HepG2 (cell line): ENCODE data around the gene CMIP. TPM values are rescaled to one million over a fixed set of nuclear protein-coding genes. Genes with fewer than 3 reads are reported as not detected.

Source experiments
- ATAC-seq: fragments of 200-7000 bp; cut with Tn5 transposase; 3 replicates; pipeline ENCODE4 v1.9.1; 2020; ENCODE audit warnings: mild to moderate bottlenecking, moderate library complexity
- BruUV-seq: library from RNA; stranded (reverse); fragments of 400-500 nt; replicated peaks from 2 replicates; lab custom pipeline; 2021; lab: Mats Ljungman, UMichigan
- CTCF ChIA-PET: fragments of 300-600 bp; formaldehyde crosslinking; extraction: SDS; loops from one replicate; lab custom pipeline; 2021; ENCODE audit warnings: low total read pairs, inconsistent platforms, low intra/inter-chr PET ratio; lab: Yijun Ruan, JAX
- POLR2A ChIA-PET: fragments of 350-600 bp; sonication (Branson Sonifier 250); formaldehyde crosslinking; loops from one replicate; lab custom pipeline; 2020; ENCODE audit warnings: antibody characterized with exemption, inconsistent platforms; lab: Yijun Ruan, JAX
- DNase-seq: peaks from one replicate; pipeline ENCODE4 v3.0.0-alpha.2; 2015; ENCODE audit warnings: low spot score
- FAIRE-seq: peaks from 3 replicates; lab custom pipeline; 2011; peaks lifted over from hg19 to GRCh38; lab: Jason Lieb, UNC
- H2AFZ ChIP-seq: one replicate; pipeline ENCODE4 v1.6.1; 2011; ENCODE audit warnings: low read length, inconsistent platforms
- H3K27ac ChIP-seq: fragments of 300-600 bp; 3 replicates; pipeline ENCODE4 v1.8.0; 2011; ENCODE audit warnings: mixed run types, mild to moderate bottlenecking, mixed read lengths, low read length, inconsistent platforms; ENCODE audit not compliant: insufficient read depth; ENCODE audit errors: extremely low read length
- H3K27me3 ChIP-seq, 2 experiments: fragments of 200-600 bp in 1 of 2; 2 replicates in 1 of 2; 3 replicates in 1 of 2; pipeline versions ENCODE4 v1.6.0 to v1.8.0; 2011; ENCODE audit warnings: low read length in 2 of 2, mild to moderate bottlenecking in 2 of 2, moderate library complexity in 2 of 2, inconsistent platforms in 1 of 2; ENCODE audit not compliant: insufficient read depth in 2 of 2, control insufficient read depth in 1 of 2
- H3K36me3 ChIP-seq, 2 experiments: fragments of 200-600 bp in 1 of 2; replicated peaks in 1 of 2; 2 replicates in 1 of 2; 3 replicates in 1 of 2; pipeline versions ENCODE4 v1.5.1 to v1.8.0; 2011; ENCODE audit warnings: low read length in 2 of 2, inconsistent platforms in 1 of 2; ENCODE audit not compliant: insufficient read depth in 2 of 2, control insufficient read depth in 1 of 2
- H3K4me1 ChIP-seq: 2 replicates; pipeline ENCODE4 v1.5.1; 2012; ENCODE audit warnings: low read length, inconsistent platforms; ENCODE audit not compliant: insufficient read depth
- H3K4me2 ChIP-seq: 2 replicates; pipeline ENCODE4 v1.6.0; 2011; ENCODE audit warnings: low read depth, low read length, inconsistent platforms
- H3K4me3 ChIP-seq, 3 experiments: fragments of 200-600 bp in 1 of 3; sonication (generic), shearing (Covaris generic) in 1 of 3; replicated peaks in 1 of 3; 2 replicates each; pipeline ENCODE4 v1.5.1; 2011 to 2016; ENCODE audit warnings: low read length in 3 of 3, inconsistent platforms in 2 of 3, low read depth in 2 of 3, mild to moderate bottlenecking in 2 of 3, control low read depth in 1 of 3, mixed read lengths in 1 of 3; ENCODE audit not compliant: insufficient read depth in 1 of 3
- H3K79me2 ChIP-seq: one replicate; pipeline ENCODE4 v1.6.1; 2011; ENCODE audit warnings: low read length, inconsistent platforms; ENCODE audit not compliant: insufficient read depth
- H3K9ac ChIP-seq: 2 replicates; pipeline ENCODE4 v1.6.0; 2011; ENCODE audit warnings: mild to moderate bottlenecking, low read depth, low read length, inconsistent platforms; ENCODE audit not compliant: insufficient read depth
- H3K9me3 ChIP-seq: 2 replicates; pipeline ENCODE4 v1.5.1; 2012; ENCODE audit warnings: mild to moderate bottlenecking, low read length
- H4K20me1 ChIP-seq: 2 replicates; pipeline ENCODE4 v1.6.0; 2011; ENCODE audit warnings: inconsistent platforms, mild to moderate bottlenecking, low read length, moderate library complexity; ENCODE audit not compliant: insufficient read depth
- DBP ChIP-seq: sonication (generic); formaldehyde crosslinking; IDR thresholded peaks from 2 replicates; pipeline ENCODE4 v1.4.0; 2020; ENCODE audit warnings: missing genetic modification reagents; ENCODE audit errors: not compliant biosample characterization
- FOXP4 ChIP-seq: sonication (generic); formaldehyde crosslinking; IDR thresholded peaks from 2 replicates; pipeline ENCODE4 v1.4.0; 2020; ENCODE audit warnings: missing genetic modification reagents
- GFI1 ChIP-seq: sonication (generic); formaldehyde crosslinking; IDR thresholded peaks from 2 replicates; pipeline ENCODE4 v1.5.0; 2020; ENCODE audit warnings: missing genetic modification reagents, mild to moderate bottlenecking, borderline replicate concordance
- HDAC6 ChIP-seq: fragments of 200-600 bp; sonication (generic); IDR thresholded peaks from 2 replicates; pipeline ENCODE4 v1.7.0; 2017; ENCODE audit warnings: mild to moderate bottlenecking, antibody characterized with exemption, low read length, low read depth
- MBNL3 ChIP-seq: fragments of 250-450 bp; sonication (Bioruptor Pico); conservative IDR thresholded peaks from 2 replicates; pipeline ENCODE4 v1.8.0; 2022; ENCODE audit warnings: mild to moderate bottlenecking, inconsistent platforms
- MTF2 ChIP-seq: sonication (generic); formaldehyde crosslinking; IDR thresholded peaks from 2 replicates; pipeline ENCODE4 v1.5.0; 2020; ENCODE audit warnings: missing genetic modification reagents, borderline replicate concordance
- PAWR ChIP-seq: sonication (generic); formaldehyde crosslinking; IDR thresholded peaks from 2 replicates; pipeline ENCODE4 v1.4.0; 2020; ENCODE audit warnings: missing genetic modification reagents, mild to moderate bottlenecking, borderline replicate concordance
- RORA ChIP-seq: sonication (generic); formaldehyde crosslinking; IDR thresholded peaks from 2 replicates; pipeline ENCODE4 v1.5.0; 2020; ENCODE audit warnings: mild to moderate bottlenecking, missing genetic modification reagents, moderate library complexity
- SOX5 ChIP-seq: IDR thresholded peaks from 2 replicates; pipeline ENCODE4 v1.6.1; 2016; ENCODE audit warnings: borderline replicate concordance
- TARDBP ChIP-seq: sonication (generic); formaldehyde crosslinking; IDR thresholded peaks from 2 replicates; pipeline ENCODE4 v1.8.0; 2022; ENCODE audit warnings: mild to moderate bottlenecking, missing genetic modification reagents
- ZBTB7A ChIP-seq: sonication (generic); formaldehyde crosslinking; IDR thresholded peaks from 2 replicates; pipeline ENCODE4 v1.8.0; 2022; ENCODE audit warnings: mild to moderate bottlenecking, missing genetic modification reagents
- ZNF510 ChIP-seq: sonication (generic); formaldehyde crosslinking; IDR thresholded peaks from 2 replicates; pipeline ENCODE4 v1.4.0; 2020; ENCODE audit warnings: low read depth, mild to moderate bottlenecking, missing genetic modification reagents
- ZSCAN22 ChIP-seq: sonication (generic); formaldehyde crosslinking; IDR thresholded peaks from 2 replicates; pipeline ENCODE4 v1.4.0; 2020; ENCODE audit warnings: mild to moderate bottlenecking, missing genetic modification reagents
- WGBS: methylation state at CpG from one replicate; pipeline ENCODE4 v1.1.6; 2017; ENCODE audit warnings: low lambda C conversion rate; 5-methylcytosine and 5-hydroxymethylcytosine counted together
- in situ Hi-C: cut with HindIII; loops from 2 replicates; pipeline ENCODE4 v1.10.0; 2017; ENCODE audit warnings: low pct_unique_long_range_greater_than_20kb; ENCODE audit not compliant: extremely low pct_ligation_motif_present
- intact Hi-C: fragments of 100-400 bp; cut with micrococcal nuclease; formaldehyde crosslinking; loops from one replicate; pipeline ENCODE4 v1.10.0; 2022; ENCODE audit not compliant: unreplicated experiment
- polyA plus RNA-seq, 8 experiments: library from polyadenylated mRNA; depleted of rRNA in 3 of 8; stranded (reverse) in 7 of 8; unstranded in 1 of 8; fragments of >200 nt; fragmentation: Illumina TruSeq in 4 of 8; extraction: Trizol in 4 of 8; gene quantifications; 2 replicates each; pipeline versions ENCODE4 v1.2.1 to v1.2.3, GENCODE V29; 2011 to 2016; ENCODE audit warnings: low read depth in 4 of 8, missing spikeins in 1 of 8, mixed read lengths in 1 of 8; ENCODE audit not compliant: insufficient read depth in 1 of 8
- total RNA-seq, 5 experiments: library from RNA; depleted of rRNA; stranded (reverse); fragments of >200 nt; fragmentation: Illumina TruSeq; extraction: Trizol; gene quantifications; 2 replicates each; pipeline ENCODE4 v1.2.3, GENCODE V29; 2016; ENCODE audit warnings: low read depth in 1 of 5

The CMIP gene
- total and polyA plus RNA-seq, 2 of the 13 experiments (the other 11 are each of a cell fraction or from before 2014, with no cell fraction given): 10.9 to 18.1 TPM

- in situ Hi-C loops: no loop called here
- H3K36me3 ChIP-seq: no peaks in the 10 kb centered on the region
- no peak; the same call in 2 of the 3 replicates for ATAC-seq
Observed at GRCh38 chr16:81397058-81397878, 47.3 kb upstream of the CMIP start.

More at GRCh38 chr16:81397058-81397878, 47.3 kb upstream of the CMIP start:
- intact Hi-C loops: no loop called here
- Histone ChIP-seq H3K27me3 (peaks cover 2% of the 10 kb centered on the region in 2 experiments; a peak in 1 of 5 replicates), H2AFZ (no peak overlapping the region), H3K4me1 (peaks cover 9% of the 10 kb centered on the region; the same call in 1 of the 2 replicates), H3K4me2 (no peak overlapping the region), H3K27ac (no peak overlapping the region), H3K79me2 (no peaks in the 10 kb centered on the region), H4K20me1 (no peaks in the 10 kb centered on the region), H3K9me3 (peaks cover 6% of the 10 kb centered on the region; the same call in 1 of the 2 replicates), H3K9ac (no peak overlapping the region), H3K4me3 (no peak overlapping the region)
- 64% methylated on average over 19 of the region's 21 CpGs for WGBS
- DNase-seq: no peak
- CTCF ChIA-PET: no interaction called here
- FAIRE-seq: no peak
- BruUV-seq: no TSS peak
- TF ChIP-seq FOXP4 (CRISPR knock-in tag) (no peak), HDAC6 (no peak), ZBTB7A (no peak), PAWR (CRISPR knock-in tag) (no peak), ZSCAN22 (CRISPR knock-in tag) (no peak), MTF2 (CRISPR knock-in tag) (no peak), GFI1 (no peak), ZNF510 (CRISPR knock-in tag) (no peak), TARDBP (CRISPR knock-in tag) (no peak), MBNL3 (no peak), SOX5 (no peak), DBP (CRISPR knock-in tag) (no peak), RORA (CRISPR knock-in tag) (no peak)
- POLR2A ChIA-PET: no interaction called here
